HCT116 (cell line): ENCODE results near the gene SORCS2. TPM values are rescaled to one million over a fixed set of nuclear protein-coding genes. Genes with fewer than 3 reads are reported as not detected.

Source experiments
- ATAC-seq: fragments of 200-7000 bp; cut with Tn5 transposase; 2 replicates; pipeline ENCODE4 v1.9.1; 2020; ENCODE audit warnings: mild to moderate bottlenecking, moderate library complexity
- BruUV-seq: library from RNA; stranded (reverse); fragments of 400-500 nt; replicated peaks from 2 replicates; lab custom pipeline; 2021; lab: Mats Ljungman, UMichigan
- CTCF ChIA-PET: fragments of 300-600 bp; sonication (Branson Sonifier 250); formaldehyde crosslinking; loops from one replicate; lab custom pipeline; 2021; ENCODE audit warnings: antibody characterized with exemption; lab: Charles Lee
- POLR2A ChIA-PET: fragments of 300-600, 350-600 bp; sonication (Branson Sonifier 250); formaldehyde crosslinking; loops from one replicate; lab custom pipeline; 2021; ENCODE audit warnings: antibody characterized with exemption; lab: Charles Lee
- RAD21 ChIA-PET, 2 experiments: fragments of 300-600 bp; sonication (Branson Sonifier 250); formaldehyde crosslinking; loops; one replicate each; lab custom pipeline; 2023; ENCODE audit warnings: low total read pairs in 2 of 2; ENCODE audit not compliant: uncharacterized antibody in 2 of 2, unreplicated experiment in 2 of 2, low non-redundant PET in 1 of 2; lab: Charles Lee
- DNase-seq: peaks from one replicate; pipeline ENCODE4 v3.0.0-alpha.2; 2010; ENCODE audit warnings: low read depth, low spot score
- H2AFZ ChIP-seq: fragments of 200-600 bp; shearing (Covaris generic), sonication (generic); 2 replicates; pipeline ENCODE4 v1.6.1; 2017; ENCODE audit warnings: low read depth, mixed run types, mixed read lengths, antibody characterized with exemption, low read length; ENCODE audit not compliant: poor library complexity, severe bottlenecking
- H3K27ac ChIP-seq: 2 replicates; pipeline ENCODE4 v1.5.1; 2012; ENCODE audit warnings: low read depth, low read length
- H3K27me3 ChIP-seq: fragments of 200-600 bp; sonication (generic); 2 replicates; pipeline ENCODE4 v1.6.1; 2016; ENCODE audit warnings: mixed run types, low read length, mixed read lengths; ENCODE audit not compliant: insufficient read depth
- H3K36me3 ChIP-seq, 2 experiments: fragments of 200-500 bp in 1 of 2; fragments of 200-600 bp in 1 of 2; sonication (Bioruptor generic) in 1 of 2; sonication (generic) in 1 of 2; 2 replicates each; pipeline versions ENCODE4 v1.5.1 to v1.6.1; 2014 to 2016; ENCODE audit warnings: low read length in 2 of 2, inconsistent platforms in 1 of 2, mixed read lengths in 1 of 2, mixed run types in 1 of 2; ENCODE audit not compliant: insufficient read depth in 2 of 2, control insufficient read depth in 1 of 2
- H3K4me1 ChIP-seq, 2 experiments: fragments of 200-600 bp in 1 of 2; sonication (generic) in 1 of 2; 2 replicates each; pipeline versions ENCODE4 v1.5.1 to v1.6.1; 2012 to 2017; ENCODE audit warnings: low read length in 2 of 2, inconsistent platforms in 1 of 2, mild to moderate bottlenecking in 1 of 2, mixed read lengths in 1 of 2, mixed run types in 1 of 2, moderate library complexity in 1 of 2; ENCODE audit not compliant: insufficient read depth in 2 of 2, control insufficient read depth in 1 of 2
- H3K4me2 ChIP-seq: fragments of 200-600 bp; sonication (generic); 2 replicates; pipeline ENCODE4 v1.6.1; 2017; ENCODE audit warnings: mixed run types, low read length, mixed read lengths
- H3K4me3 ChIP-seq, 2 experiments: fragments of 200-600 bp in 1 of 2; sonication (generic) in 1 of 2; replicated peaks in 1 of 2; 2 replicates each; pipeline ENCODE4 v1.5.1; 2011 to 2016; ENCODE audit warnings: low read length in 2 of 2, control low read depth in 1 of 2, low read depth in 1 of 2, mild to moderate bottlenecking in 1 of 2, mixed read lengths in 1 of 2, mixed run types in 1 of 2
- H3K79me2 ChIP-seq: fragments of 200-600 bp; sonication (generic); 2 replicates; pipeline ENCODE4 v1.6.1; 2017; ENCODE audit warnings: mild to moderate bottlenecking, mixed run types, low read length, moderate library complexity, mixed read lengths; ENCODE audit not compliant: insufficient read depth
- H3K9ac ChIP-seq: fragments of 200-600 bp; sonication (generic); 2 replicates; pipeline ENCODE4 v1.6.1; 2016; ENCODE audit warnings: low read length, mixed read lengths
- H3K9me2 ChIP-seq: fragments of 200-600 bp; sonication (generic), shearing (Covaris generic); 2 replicates; pipeline ENCODE4 v1.6.1; 2017; ENCODE audit warnings: mixed run types, mild to moderate bottlenecking, moderate library complexity; ENCODE audit not compliant: insufficient read depth
- H3K9me3 ChIP-seq, 2 experiments: fragments of 200-500 bp in 1 of 2; fragments of 200-600 bp in 1 of 2; sonication (Bioruptor generic) in 1 of 2; sonication (generic) in 1 of 2; 2 replicates each; pipeline ENCODE4 v1.6.1; 2014 to 2017; ENCODE audit warnings: low read length in 2 of 2, mixed read lengths in 2 of 2, inconsistent platforms in 1 of 2, low read depth in 1 of 2, mild to moderate bottlenecking in 1 of 2, mixed run types in 1 of 2, moderate library complexity in 1 of 2; ENCODE audit not compliant: control insufficient read depth in 1 of 2, insufficient read depth in 1 of 2
- H4K20me1 ChIP-seq: fragments of 200-600 bp; sonication (generic), shearing (Covaris generic); 2 replicates; pipeline ENCODE4 v1.6.1; 2017; ENCODE audit warnings: mixed run types, mild to moderate bottlenecking, moderate library complexity; ENCODE audit not compliant: insufficient read depth
- ELF1 ChIP-seq: IDR thresholded peaks from 2 replicates; pipeline ENCODE4 v1.6.1; 2012; ENCODE audit warnings: low read depth, borderline replicate concordance
- EZH2 ChIP-seq: fragments of 200-600 bp; sonication (generic); IDR thresholded peaks from 2 replicates; pipeline ENCODE4 v1.6.1; 2017; ENCODE audit warnings: antibody characterized with exemption, mixed run types
- EZH2phosphoT487 ChIP-seq: fragments of 200-600 bp; IDR thresholded peaks from 2 replicates; pipeline ENCODE4 v1.6.1; 2018; ENCODE audit warnings: antibody characterized with exemption, borderline replicate concordance
- JUND ChIP-seq: IDR thresholded peaks from 2 replicates; pipeline ENCODE4 v1.6.1; 2012
- SIN3A ChIP-seq: IDR thresholded peaks from 2 replicates; pipeline ENCODE4 v1.6.1; 2012; ENCODE audit warnings: low read depth
- SP1 ChIP-seq: IDR thresholded peaks from 2 replicates; pipeline ENCODE4 v1.6.1; 2012; ENCODE audit warnings: low read depth
- SRF ChIP-seq: IDR thresholded peaks from 2 replicates; pipeline ENCODE4 v1.6.1; 2012; ENCODE audit warnings: low read depth
- TCF7L2 ChIP-seq: IDR thresholded peaks from 2 replicates; pipeline ENCODE4 v1.7.0; 2011; ENCODE audit warnings: borderline replicate concordance, inconsistent platforms; ENCODE audit not compliant: insufficient read depth, insufficient read length; ENCODE audit errors: extremely low read depth
- YY1 ChIP-seq: IDR thresholded peaks from 2 replicates; pipeline ENCODE4 v1.6.1; 2011; ENCODE audit warnings: low read length, low read depth, moderate library complexity, mild to moderate bottlenecking; ENCODE audit not compliant: insufficient replicate concordance; ENCODE audit errors: extremely low read depth
- ZFX ChIP-seq: fragments of 450-650 bp; IDR thresholded peaks from 2 replicates; pipeline ENCODE4 v1.6.1; 2017
- ZNF274 ChIP-seq: fragments of 200-500 bp; sonication (Bioruptor generic); IDR thresholded peaks from 2 replicates; pipeline ENCODE4 v1.6.1; 2014; ENCODE audit warnings: mild to moderate bottlenecking, low read depth, low read length, inconsistent platforms
- intact Hi-C: fragments of 100-400 bp; cut with micrococcal nuclease; formaldehyde crosslinking; loops from 2 replicates; pipeline ENCODE4 v1.10.0; 2022
- total RNA-seq: library from RNA; stranded (reverse); gene quantifications from one replicate; pipeline ENCODE4 v1.2.1, GENCODE V29; 2021; ENCODE audit not compliant: unreplicated experiment
- TF ChIP-seq, protein P1 (sequence below): IDR thresholded peaks from 2 replicates; pipeline ENCODE4 v1.6.1; 2012; ENCODE audit warnings: low read depth

Gene SORCS2
- total RNA-seq, 1 experiment from 2014 or later = 0.37 TPM

DNA sequence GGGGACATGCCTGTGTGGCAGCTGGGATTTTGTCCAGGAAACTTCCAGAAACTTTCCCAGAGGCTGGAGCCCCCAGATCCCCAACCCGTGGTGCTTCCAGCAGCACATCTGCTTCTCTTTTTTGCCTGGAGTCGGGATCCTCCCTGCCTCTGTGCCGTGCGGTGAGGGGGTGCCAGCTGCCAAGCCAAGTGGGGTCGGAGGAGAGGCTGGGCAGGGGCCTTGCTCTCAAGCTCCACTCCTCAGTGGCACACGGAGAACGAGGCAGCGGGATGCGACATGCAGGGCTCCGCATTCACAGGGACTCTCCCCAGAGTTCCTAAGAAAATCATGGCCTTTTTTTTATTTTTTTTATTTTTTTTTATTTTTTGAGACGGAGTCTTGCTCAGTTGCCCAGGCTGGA lies 121.7 kb downstream of the SORCS2 start:
- BruUV-seq = no TSS peak
- H3K36me3 ChIP-seq = no peaks in the 10 kb centered on the region
- no peak for TF ChIP-seq TCF7L2
- no peak for TF ChIP-seq ZFX
- TF ChIP-seq, protein P1, sequence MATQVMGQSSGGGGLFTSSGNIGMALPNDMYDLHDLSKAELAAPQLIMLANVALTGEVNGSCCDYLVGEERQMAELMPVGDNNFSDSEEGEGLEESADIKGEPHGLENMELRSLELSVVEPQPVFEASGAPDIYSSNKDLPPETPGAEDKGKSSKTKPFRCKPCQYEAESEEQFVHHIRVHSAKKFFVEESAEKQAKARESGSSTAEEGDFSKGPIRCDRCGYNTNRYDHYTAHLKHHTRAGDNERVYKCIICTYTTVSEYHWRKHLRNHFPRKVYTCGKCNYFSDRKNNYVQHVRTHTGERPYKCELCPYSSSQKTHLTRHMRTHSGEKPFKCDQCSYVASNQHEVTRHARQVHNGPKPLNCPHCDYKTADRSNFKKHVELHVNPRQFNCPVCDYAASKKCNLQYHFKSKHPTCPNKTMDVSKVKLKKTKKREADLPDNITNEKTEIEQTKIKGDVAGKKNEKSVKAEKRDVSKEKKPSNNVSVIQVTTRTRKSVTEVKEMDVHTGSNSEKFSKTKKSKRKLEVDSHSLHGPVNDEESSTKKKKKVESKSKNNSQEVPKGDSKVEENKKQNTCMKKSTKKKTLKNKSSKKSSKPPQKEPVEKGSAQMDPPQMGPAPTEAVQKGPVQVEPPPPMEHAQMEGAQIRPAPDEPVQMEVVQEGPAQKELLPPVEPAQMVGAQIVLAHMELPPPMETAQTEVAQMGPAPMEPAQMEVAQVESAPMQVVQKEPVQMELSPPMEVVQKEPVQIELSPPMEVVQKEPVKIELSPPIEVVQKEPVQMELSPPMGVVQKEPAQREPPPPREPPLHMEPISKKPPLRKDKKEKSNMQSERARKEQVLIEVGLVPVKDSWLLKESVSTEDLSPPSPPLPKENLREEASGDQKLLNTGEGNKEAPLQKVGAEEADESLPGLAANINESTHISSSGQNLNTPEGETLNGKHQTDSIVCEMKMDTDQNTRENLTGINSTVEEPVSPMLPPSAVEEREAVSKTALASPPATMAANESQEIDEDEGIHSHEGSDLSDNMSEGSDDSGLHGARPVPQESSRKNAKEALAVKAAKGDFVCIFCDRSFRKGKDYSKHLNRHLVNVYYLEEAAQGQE = no peak
- TF ChIP-seq ELF1 = no peak
- TF ChIP-seq YY1 = no peak
- TF ChIP-seq SP1 = no peak
- no peak for TF ChIP-seq EZH2
- TF ChIP-seq EZH2phosphoT487 = no peak
- no peak for TF ChIP-seq JUND
- TF ChIP-seq ZNF274 = no peak
- no peak for TF ChIP-seq SIN3A
- no peak for TF ChIP-seq SRF
- TF ChIP-seq, all 23 proteins: peak for 0
- H3K9ac ChIP-seq = no peak overlapping the region
- H3K9me3 ChIP-seq = no peaks in the 10 kb centered on the region
- H3K9me2 ChIP-seq = no peaks in the 10 kb centered on the region
- CTCF ChIA-PET = no interaction called here
- no peak overlapping the region for H2AFZ ChIP-seq
- H3K4me3 ChIP-seq = no peak overlapping the region
- RAD21 ChIA-PET = no interaction called here
- no peaks in the 10 kb centered on the region for H3K79me2 ChIP-seq
- no peak overlapping the region for H3K4me2 ChIP-seq
- no peaks in the 10 kb centered on the region; the same call in 1 of the 2 replicates for H3K27me3 ChIP-seq
- DNase-seq (no peak), ATAC-seq (no peak)
- intact Hi-C loops = no loop called here
- no peaks in the 10 kb centered on the region for H4K20me1 ChIP-seq
- H3K27ac ChIP-seq = no peak overlapping the region
- no peaks in the 10 kb centered on the region for H3K4me1 ChIP-seq
- POLR2A ChIA-PET = no interaction called here
